ENCODE results near the gene CRB3. TPM values are rescaled to one million over a fixed set of nuclear protein-coding genes. Genes with fewer than 3 reads are reported as not detected.

The CRB3 gene
- total and polyA plus RNA-seq, 2 of the 8 experiments (the other 6 are each of a cell fraction or from before 2014, with no cell fraction given) = 21.1 to 24.6 TPM

DNA sequence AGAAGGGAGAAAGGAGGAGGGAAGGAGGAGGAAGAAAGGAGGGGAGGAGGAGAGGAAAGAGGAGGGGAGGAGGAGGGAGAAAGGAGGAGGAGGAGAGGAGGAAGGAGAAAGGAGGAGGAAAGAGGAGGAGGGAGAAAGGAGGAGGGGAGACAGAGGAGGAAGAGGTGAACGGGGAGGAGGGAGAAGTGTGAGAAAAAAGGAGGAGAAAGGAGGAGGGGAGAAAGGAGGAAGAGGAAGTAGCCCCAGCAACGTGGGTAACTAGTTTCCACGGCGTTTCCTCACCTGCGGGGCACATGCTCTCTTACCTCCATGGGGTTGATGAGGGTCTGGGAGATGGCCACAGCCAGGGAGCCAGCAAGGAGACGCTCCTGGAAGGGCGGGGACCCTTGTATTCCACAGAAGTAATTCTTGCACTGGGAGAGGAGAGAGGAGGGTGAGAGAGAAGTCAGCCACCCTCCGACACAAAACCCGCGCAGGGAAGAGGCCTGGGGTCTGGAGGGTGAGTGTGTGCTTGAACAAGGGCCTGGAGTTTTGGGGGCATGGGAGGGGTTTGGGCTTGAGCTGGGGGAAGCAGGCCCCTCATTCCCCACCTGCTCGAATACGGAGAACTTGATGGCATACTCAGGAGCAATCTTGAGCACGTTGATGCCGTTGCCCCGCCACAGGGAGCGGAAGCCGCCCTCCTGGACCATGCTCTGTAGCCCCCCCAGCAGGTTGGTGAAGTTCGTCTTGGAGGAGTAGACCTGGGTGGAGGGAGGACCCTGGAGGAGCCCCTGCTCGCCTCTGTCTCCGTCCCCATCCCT lies 34.5 kb upstream of the CRB3 start:
- CTCF ChIA-PET (ENCODE audit: partially characterized antibody) = no interaction called here
- Histone ChIP-seq H3K23me2 (ENCODE audit: low read depth, low read length) (no peaks in the 10 kb centered on the region), H2BK15ac (ENCODE audit: low read length) (no peak overlapping the region), H3K9ac (replicated peaks in 1 of 4; ENCODE audit: extremely low read depth in 1 of 4, low read depth in 3 of 4, low read length in 3 of 4) (no peak overlapping the region), H3K27me3 (replicated peaks in 1 of 4; ENCODE audit: control insufficient read depth in 3 of 4, extremely low read depth in 1 of 4, insufficient read depth in 3 of 4, low read length in 3 of 4) (peaks cover 0 to 6% (median 0%) of the 10 kb centered on the region in 4 experiments; a peak in 2 of 7 replicates), H3K23ac (ENCODE audit: insufficient read length) (no peak overlapping the region), H3K36me3 (ENCODE audit: control insufficient read depth in 2 of 4, insufficient read depth in 4 of 4, low read length in 3 of 4) (no peaks in the 10 kb centered on the region), H3K4me3 (ENCODE audit: extremely low read depth in 1 of 4, insufficient read depth in 2 of 4, low read depth in 3 of 4, low read length in 4 of 4) (no peak overlapping the region), H4K20me1 (replicated peaks in 1 of 2; ENCODE audit: control insufficient read depth in 1 of 2, insufficient read depth in 2 of 2, low read length in 2 of 2) (no peaks in the 10 kb centered on the region), H2AFZ (ENCODE audit: low read length) (no peak overlapping the region), H3K27ac (ENCODE audit: low read depth, low read length) (no peak overlapping the region), H3K9me3 (ENCODE audit: insufficient read depth in 2 of 2, low read depth in 1 of 2, low read length in 1 of 2) (peaks cover 0 to 5% of the 10 kb centered on the region in 2 experiments; a peak in 2 of 4 replicates), H2AK5ac (ENCODE audit: low read depth, low read length) (no peak overlapping the region), H4K5ac (ENCODE audit: insufficient read length, low read depth, low read length) (no peak overlapping the region), H3K79me1 (ENCODE audit: low read depth, low read length) (no peaks in the 10 kb centered on the region), H3K79me2 (ENCODE audit: control insufficient read depth in 1 of 2, insufficient read depth in 2 of 2, low read length in 2 of 2) (no peaks in the 10 kb centered on the region), H2BK12ac (ENCODE audit: low read depth, low read length) (0 out of 2 replicates have a peak overlapping the region, but pooled peaks have one; percentile 39), H3K4me1 (replicated peaks in 1 of 4; ENCODE audit: control insufficient read depth in 3 of 4, insufficient read depth in 4 of 4, low read length in 3 of 4) (no peaks in the 10 kb centered on the region), H4K8ac (ENCODE audit: extremely low read depth, insufficient read depth, low read length) (no peak overlapping the region), H3K4ac (replicated peaks; ENCODE audit: insufficient read length, low read depth, low read length) (no peak overlapping the region), H3K56ac (replicated peaks; ENCODE audit: insufficient read length, low read depth, low read length) (no peak overlapping the region), H2BK20ac (ENCODE audit: low read length) (no peak overlapping the region), H4K91ac (replicated peaks; ENCODE audit: insufficient read length, low read length) (no peak overlapping the region), H2BK5ac (ENCODE audit: low read depth, low read length) (no peak overlapping the region), H3K18ac (ENCODE audit: extremely low read depth, low read length) (no peak overlapping the region), H3K4me2 (ENCODE audit: insufficient read depth in 1 of 2, low read depth in 2 of 2, low read length in 2 of 2) (no peak overlapping the region), H3K14ac (ENCODE audit: insufficient read length) (no peak overlapping the region), H2BK120ac (replicated peaks; ENCODE audit: low read depth, low read length) (no peak overlapping the region)
- DNase-seq (ENCODE audit: low read depth in 1 of 2, low spot score in 2 of 2) (no peak), FAIRE-seq (no peak)
- WGBS, 2 experiments (ENCODE audit: extremely low coverage in 1 of 2, insufficient coverage in 1 of 2, insufficient read length in 1 of 2, insufficient replicate concordance in 2 of 2, low coverage in 1 of 2, low lambda C conversion rate in 2 of 2, missing lambda C conversion rate in 1 of 2) = 69 to 77% methylated on average over 1 to 17 of the region's 20 CpGs
- POLR2A ChIA-PET (ENCODE audit: partially characterized antibody) = no interaction called here
- TF ChIP-seq RXRA (IDR thresholded peaks at IDR 0.05; ENCODE audit: insufficient read depth, low read depth, low read length) = no peak
- no peak for TF ChIP-seq SIX5 (IDR thresholded peaks at IDR 0.05; ENCODE audit: low read depth, low read length)
- TF ChIP-seq CTBP2 (IDR thresholded peaks at IDR 0.05; ENCODE audit: borderline replicate concordance, insufficient read depth, insufficient read length, low read length) = no peak
- TF ChIP-seq SAP30 (IDR thresholded peaks at IDR 0.05; ENCODE audit: insufficient read depth, insufficient replicate concordance, low read length) = no peak
- TF ChIP-seq GABPA (IDR thresholded peaks at IDR 0.05; ENCODE audit: borderline replicate concordance, insufficient read depth, low read length) = no peak
- TF ChIP-seq BACH1 (IDR thresholded peaks at IDR 0.05; ENCODE audit: low read length) = no peak
- no peak for TF ChIP-seq BCL11A (IDR thresholded peaks at IDR 0.05; ENCODE audit: low read depth in 2 of 2, low read length in 2 of 2)
- TF ChIP-seq E2F6 (IDR thresholded peaks at IDR 0.05) = no peak
- no peak for TF ChIP-seq RAD21 (IDR thresholded peaks at IDR 0.05 in 1 of 2, conservative IDR thresholded peaks at IDR 0.05 in 1 of 2; ENCODE audit: low read depth in 2 of 2, low read length in 2 of 2)

All from H1 (cell line).